A204.1 (cell line): ENCODE data around the gene ARHGAP24.

Source experiments
- FAIRE-seq: peaks from 2 replicates; lab custom pipeline; 2012; peaks lifted over from hg19 to GRCh38; lab: Jason Lieb, UNC

Gene ARHGAP24

DNA sequence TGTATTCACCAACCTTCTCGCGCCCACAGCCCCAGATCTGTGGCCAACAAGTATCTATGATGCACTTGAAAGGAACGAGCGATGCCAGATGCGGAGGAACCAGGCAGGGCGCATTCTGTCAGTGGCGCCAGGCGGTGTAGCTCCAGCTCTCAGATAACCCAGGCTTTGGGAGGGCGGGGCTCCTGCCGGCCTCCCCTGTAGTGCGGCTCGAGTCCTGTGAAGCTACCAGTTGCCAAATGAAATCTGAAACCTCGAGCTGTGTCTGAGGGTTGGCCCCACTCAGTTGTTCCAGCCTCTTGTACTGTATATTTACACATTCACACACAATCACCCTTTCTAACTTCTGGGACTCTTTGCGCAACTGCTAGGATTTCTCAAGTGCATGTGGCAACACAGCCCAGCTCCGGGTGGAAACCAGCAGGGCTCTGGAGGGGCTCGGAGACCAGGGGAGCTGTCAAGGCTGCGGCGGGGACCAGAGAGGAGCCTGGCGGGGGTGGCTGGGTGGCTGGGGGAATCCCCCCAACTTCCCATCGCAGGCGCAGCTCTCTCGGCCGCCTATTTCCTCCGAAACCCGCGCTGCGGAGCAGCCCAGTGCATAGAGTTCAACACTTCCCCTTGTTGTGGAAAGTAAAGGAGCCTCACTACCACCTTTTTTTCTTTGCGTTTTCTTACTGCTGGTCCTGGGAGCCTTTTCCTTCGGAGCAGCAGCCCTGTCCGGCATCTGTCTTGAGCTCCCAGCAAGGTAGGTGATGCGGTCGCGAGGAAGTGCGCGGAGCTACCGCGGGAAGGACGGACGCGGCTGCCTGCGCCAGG, at the start of gene ARHGAP24:
Gene ARHGAP24, plus strand, starts transcription at position 333 of the 813 bp plus-strand sequence.
- FAIRE-seq, result no peak

DNA sequence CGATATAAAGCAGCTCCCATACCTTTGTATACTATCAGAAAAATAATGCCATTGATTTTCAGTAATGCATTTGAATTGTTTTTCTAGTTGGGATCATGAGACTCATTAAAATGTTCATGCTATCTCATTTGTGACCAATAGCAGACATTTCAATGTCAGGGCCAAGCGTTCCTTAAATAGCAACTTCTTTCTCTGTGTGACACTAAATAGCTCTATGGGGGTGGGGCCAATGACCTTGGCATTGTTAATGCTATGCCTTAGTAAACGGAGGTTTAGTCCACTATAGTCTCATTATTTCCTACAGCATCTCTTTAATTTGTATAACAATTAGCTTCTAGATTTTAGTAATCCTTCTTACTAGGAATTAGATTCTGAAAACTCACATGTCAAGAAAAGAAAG, 48.6 kb upstream of the ARHGAP24 start:
- no peak for FAIRE-seq

DNA sequence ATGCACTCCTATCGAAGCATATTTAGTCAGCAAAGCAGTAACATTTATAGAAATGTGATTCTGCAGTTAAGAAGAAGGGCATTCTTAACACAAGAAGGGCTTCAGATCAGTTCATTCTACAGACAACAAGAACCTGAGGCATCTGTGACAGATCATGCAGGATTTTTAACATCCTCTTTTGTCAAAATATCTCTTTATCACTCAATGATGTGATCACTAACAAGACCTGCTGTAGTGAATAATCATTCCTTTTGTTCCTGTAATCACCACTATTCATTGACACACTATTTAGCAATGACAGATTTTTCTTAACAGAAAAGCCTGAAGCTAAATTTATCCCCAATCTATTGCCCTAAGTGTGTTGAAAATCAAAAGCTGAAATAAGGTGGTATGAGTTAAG, 47.8 kb upstream of the ARHGAP24 start:
- no peak for FAIRE-seq

DNA sequence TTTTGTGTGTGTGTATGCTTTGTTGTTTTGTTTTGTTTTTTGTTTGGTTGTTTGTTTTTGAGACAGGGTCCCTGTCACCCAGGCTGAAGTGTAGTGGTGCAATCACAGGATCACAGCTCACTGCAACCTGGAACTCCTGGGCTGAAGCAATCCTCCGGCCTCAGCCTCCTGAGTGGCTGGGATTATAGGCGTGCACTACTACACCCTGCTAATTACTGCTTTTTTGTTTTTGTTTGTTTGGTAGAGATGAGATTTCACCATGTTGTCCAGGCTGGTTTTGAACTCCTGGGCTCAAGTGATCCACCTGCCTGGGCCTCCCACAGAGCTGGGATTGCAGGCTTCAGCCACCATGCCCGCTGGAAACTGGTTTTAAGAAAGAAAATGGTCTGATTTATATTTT, 44.7 kb upstream of the ARHGAP24 start:
- FAIRE-seq, result no peak

DNA sequence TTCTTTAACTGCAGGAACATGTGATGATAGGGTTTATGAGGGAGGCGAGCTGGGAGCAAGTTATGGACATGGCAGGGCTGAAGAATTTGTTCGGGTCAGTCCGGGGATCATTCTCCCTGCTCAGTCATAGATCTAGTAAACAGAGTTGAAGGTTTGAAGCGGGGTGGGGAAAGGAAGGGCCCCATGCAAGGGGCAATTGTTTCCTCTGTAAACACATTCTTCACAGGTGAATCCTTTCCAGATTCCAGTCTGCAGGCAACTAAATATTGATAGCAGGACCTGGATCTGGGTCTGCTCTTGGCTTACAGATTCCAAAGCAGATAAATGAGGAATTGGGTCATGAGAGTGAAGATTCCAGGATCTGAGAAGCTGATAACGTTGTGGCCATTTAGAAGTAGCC, 44.3 kb upstream of the ARHGAP24 start:
- no peak for FAIRE-seq

DNA sequence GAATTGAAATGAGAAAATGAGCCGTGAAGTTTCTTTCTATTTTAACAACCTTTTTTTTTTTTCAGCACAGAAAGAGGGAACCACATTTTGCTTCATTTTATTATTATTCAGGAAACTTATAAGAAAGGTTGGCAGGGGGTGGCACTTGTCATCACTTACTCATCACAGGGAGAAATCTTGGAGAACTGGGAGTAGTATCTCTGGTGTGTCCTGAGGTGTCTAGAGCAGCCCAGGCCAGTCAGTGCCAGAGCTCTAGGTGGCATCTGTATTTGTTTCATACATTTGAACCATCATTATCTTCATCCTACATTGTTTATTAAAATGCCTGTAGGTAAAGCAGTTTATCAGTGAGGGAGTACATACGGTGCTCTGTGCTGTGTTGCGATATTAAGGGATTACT, 43.8 kb upstream of the ARHGAP24 start:
- FAIRE-seq, result no peak

DNA sequence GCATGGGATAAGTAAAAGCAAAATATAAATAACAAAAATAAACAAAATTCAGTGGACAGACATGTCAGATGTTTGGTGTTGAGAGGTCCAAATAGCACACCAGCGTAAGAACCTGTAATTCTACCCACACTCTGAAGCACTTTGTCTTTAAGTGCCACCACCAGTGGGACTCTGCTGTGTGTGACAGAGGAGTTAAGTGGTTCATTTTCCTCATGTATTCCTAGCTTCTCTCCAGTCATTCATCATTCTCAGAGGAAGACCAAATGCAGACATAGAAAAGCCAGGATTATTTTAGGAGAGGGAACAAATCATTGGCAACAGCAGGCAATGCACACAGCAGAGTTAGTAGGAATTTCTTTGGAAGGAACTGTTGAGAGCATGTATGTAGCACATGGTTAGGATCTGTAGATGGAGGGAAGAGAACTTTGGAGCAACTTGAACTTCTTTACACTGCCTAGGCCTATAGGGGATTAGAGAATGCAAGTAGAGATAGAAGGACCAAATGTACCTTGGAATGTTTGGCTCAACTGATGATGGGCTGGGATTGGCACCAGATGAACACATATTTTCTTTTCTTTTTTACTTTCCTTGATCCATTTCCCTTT, 43.0 kb upstream of the ARHGAP24 start:
- FAIRE-seq, result no peak

DNA sequence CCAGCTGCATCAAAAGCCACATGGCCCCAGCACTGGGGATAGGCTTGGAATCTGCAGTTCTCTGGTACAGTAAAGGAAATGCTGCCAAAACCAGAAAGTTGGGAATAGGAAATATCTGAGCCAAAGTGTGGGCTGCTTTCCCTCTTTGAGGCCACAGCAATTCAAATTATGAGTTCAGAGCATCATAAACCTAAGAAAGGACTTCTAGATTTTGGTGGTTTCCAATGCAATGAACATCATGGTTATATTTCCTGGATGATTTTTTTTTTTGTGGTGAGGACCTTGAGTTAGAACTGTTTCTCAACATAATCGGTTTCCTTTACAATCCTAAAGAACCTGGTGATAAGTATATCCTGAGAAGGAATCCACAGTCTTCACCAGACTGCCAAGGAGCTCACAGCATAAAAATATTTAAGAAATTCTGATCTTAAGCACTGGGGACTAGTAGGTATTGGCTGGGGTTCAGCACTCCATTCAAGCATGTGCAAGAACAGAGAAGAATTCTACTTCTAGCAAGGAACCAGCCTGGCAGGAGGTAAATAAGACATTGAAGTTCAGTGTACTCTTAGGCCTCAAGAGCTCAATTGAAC, 29.8 kb upstream of the ARHGAP24 start:
- no peak for FAIRE-seq

DNA sequence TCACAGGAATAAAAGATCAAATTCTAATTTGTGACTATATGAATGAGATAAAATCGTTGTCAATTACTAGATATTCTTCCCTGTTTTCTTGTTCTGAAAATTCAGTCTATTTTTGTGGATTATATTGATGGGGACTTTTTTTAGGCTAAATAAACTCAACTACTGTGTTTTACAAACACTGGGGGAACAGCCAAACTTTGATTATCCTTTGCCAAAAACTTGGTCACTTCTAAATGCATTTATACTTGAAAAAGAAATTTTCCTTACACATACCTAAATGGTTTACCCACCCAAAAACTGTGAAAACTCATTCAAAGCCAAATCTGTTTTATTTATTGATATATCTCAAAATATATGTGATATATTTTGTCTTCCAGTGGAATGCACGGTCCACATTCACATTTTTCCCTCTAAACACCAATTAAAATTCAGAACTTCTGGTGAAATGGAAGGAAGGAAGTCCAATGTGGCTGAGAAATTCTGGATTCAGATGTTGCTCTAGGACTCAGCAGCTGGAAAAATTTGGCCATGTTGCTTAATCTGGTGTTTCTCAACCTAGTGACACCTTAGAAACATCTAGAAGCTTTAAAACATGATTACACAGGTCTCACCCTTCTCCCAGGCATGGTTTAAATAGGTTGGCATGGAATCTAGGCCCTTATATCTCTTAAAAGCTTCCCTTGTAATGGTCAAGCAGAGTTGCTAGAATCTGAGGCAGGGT, 28.6 kb upstream of the ARHGAP24 start:
- no peak for FAIRE-seq

DNA sequence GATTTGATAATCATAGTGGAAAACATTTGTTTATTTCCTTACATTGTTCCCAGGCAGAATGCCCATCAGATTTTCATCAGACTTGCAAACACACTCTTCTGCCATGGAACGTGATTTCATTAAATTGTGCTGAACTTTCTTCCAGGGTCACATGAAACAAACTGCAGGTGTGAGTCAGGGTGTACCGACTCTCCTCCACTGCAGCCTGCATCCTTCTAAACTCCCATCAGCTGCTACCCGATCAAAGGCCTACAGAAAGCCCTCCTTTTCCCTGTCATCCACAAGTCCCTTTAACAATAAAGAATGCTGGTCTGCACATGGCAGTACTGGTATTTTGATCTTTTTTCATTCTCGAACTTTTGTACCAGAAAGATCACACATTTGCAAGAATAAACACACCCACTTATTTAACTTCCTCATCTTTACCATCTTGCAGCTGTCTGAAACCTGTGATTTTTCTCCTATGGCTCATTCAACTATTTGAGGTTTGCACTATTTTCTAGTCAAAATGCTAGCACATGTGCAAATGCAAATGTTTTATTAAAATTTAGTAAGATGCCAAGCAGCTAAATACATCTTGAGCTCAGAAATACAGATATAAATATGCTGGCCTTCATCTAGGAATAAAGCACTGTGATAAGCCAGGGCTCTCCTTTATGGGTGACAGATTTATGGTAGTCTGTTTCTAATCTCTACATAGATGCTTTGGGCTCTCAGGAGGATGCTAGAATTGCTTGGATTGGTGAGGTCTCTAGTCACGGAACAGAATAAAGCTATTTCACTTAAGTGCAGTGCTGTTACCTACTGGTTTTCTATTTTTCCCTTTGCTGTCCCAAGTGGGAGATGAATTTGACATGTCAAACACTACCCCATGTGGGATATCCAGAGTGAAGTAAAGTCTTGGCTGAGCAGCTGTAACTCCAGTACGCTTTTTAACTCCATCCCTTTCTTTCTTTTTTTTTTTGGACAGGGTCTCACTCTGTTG, 25.8 kb upstream of the ARHGAP24 start:
- FAIRE-seq, result no peak

DNA sequence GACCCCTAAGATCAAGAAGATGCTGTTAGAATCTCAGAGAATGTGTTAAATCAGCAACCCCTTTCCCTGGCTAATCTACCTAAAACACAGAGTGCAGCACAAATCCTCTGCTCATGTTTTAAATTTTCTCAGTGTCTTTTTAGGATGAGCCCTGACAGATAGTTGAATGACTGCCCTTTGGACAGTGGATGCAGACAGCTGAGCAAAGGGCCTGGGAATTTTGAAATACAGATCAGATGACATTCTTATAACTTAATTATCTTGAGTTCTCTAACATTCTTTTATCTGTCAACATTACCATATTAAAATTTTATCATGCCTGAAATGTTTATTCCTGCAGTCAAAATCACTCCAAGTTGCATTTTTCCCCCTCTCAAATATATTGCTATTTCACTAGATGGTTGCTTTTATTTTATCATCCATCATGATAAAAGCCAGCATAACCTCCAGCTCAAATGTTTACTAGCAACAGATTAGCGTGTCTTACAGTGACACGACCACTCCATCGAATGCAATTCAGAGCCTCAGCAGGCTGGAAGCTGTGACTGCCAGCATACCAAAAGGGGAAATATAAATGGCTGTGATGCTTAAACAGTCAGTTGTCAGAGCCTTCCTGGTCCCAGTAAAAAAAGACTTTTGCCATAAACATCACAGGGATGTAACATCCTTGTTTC, 22.8 kb upstream of the ARHGAP24 start:
- FAIRE-seq, result no peak

DNA sequence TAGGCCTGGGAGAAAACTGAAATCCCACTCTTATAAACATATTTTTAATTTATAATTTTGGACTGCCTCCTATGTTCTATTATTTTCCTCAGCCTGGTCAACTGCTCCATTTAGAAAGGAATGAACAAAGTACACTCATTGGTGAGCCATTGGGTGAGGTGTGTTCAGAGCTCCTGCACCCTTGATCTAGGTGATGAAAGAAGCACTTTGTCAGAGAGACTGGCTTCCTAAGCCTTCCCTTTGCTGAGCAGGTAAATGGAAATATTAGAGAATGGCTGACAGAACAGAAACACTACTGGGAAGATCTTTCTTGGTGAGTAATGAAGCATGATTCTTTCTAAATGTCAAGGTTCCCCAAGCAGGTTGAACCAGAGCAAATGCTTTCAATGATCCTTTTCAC, 19.0 kb upstream of the ARHGAP24 start:
- no peak for FAIRE-seq

DNA sequence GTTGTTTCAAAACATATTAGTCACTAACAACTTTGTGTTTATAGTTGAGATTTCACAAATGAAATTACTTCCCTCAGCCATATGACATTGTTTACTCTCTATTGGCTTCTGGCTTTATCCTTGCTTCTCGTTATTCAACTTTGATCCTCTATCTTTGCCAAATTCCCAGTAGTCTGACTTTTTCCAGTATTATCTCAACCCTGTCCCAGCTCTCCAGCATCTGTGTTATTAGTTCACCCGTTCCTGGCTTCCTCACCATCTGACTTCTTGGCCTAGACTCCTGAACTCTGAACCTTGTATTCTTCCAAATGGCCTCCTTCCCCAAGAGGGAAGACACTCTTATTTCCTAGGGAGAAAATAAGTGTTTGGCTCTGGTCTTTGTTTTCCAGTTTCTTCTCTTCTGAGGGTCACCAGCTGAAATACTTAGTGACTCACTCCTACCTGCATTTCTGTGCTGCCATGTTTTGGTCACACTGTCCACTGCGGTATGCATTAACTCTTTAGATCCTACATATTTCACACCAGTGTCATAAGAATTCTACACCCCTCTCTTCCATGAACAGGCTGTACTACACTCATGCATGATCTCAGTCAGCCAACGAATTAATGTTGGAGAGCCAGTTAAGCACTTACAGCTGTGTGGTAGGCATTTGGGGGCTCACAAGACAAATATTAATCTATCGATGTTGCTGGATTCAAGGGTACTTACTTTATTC, 17.0 kb upstream of the ARHGAP24 start:
- FAIRE-seq, result no peak

DNA sequence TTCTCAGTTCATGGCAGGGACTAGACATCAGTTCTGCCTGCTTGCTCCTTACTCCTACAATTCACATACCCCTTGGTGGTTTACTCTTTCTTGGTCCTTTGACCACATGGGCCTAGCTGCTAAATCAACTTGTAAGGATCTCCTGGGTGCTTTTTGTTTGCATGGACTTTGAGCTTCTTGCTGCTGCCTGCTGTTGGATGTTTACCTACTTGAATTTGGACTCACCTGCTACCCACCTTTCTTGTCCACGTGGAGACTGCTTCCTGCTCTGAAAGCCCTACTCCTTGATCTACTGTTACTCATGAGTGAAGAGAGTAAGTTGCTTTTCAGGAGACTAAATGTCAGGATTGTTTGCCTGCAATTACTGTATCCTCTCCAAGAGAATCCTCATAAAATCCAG, 15.2 kb upstream of the ARHGAP24 start:
- FAIRE-seq, result no peak

DNA sequence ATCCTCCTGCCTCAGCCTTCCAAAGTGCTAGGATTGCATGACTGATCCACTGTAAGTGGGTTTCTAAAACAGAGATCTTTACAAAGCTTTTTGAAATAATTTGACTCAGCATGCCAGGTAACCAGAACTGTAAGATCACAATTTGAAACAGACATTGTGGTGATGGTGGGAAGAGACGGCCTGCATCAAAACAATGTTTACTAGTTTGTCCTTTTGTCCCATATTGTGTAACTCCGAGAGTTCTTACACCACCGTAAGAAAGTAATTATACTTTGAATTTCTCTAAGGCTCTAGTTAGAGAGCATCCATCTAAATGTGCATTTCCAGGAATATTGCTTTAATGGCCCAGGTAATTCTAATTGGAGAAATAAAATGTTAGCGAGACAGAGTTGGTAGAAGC, 594 bp upstream of the ARHGAP24 start:
- no peak for FAIRE-seq

DNA sequence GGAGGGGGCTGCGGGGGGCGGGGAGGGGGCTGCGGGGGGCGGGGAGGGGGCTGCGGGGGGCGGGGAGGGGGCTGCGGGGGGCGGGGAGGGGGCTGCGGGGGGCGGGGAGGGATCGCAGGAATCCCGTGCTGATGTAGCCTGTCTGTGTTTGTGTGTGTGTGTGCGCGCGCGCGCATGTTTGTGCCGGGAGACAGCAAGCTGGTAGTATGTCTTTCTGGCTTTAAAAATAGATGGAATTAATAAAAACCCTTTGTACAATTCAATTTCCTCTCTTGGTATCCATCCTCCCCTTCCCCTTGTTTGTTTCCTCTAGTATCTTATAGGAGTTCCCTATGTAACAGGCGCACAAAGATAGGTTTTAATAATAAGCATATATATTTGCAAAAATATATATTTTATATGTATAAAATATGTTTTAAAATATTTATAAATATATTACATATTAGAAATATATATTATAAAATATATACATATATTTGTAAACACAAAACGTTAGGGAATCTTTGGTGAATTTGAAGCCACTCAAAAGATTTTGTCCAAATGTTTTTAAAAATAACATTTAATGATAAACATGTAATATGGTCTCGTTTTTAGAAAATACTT, 782 bp downstream of the ARHGAP24 start:
- peak; percentile 89 for FAIRE-seq

DNA sequence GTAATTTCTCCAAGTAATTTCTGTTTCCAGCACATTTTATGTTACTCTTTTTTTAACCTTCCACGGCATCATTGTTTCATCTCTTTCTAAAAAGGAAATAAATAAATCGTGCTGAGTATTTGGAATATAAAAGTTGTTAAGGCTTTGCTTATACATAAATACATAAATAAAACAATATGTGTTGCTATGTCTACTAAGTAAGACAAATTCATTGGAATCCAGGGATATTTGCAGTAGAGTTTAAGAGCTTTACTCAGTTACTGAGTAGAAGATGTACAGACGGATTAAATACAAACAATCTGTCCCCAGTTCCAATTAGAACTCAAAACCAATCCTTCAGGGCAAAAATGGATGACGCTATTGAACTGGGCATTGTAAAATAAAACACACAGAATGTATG, 1.4 kb downstream of the ARHGAP24 start:
- no peak for FAIRE-seq

DNA sequence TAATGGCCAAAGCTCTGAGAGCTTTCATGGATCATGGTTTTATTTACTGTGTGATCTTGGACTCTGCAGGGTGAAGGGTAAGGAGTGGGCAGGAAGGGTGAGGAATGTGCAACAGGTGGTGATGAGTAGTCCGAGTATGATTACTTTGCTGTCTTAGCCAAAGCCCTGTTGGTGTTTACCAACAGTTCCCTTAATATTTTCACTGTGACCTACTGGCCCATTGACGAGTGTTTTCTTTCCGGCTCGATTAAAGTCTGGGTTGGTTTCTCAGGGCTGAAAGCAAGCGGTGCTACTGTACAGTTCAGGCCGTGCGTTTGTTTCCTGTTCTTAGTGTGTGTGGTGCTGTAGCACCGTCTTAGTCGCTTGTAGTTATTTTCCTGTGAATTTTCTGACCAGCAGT, 2.6 kb downstream of the ARHGAP24 start:
- FAIRE-seq, result no peak

DNA sequence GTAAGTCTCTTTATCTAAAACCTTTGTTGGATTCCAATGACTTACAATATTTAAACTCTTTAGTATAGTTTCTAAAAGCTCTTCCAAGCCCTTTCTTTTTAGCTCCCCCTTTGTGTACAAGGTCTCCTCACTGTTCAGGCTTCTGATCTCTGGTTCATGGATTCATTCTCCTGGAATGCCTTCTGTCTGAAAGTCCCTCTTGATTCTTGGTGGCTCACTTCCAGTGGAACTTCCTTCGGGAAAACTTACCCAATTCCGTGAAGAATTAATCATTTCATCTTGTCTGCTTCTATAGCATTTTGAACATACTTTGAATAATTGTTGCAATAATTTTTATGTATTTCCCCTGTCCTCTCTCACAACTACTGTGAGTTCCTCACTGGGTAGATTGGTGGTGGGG, 3.6 kb downstream of the ARHGAP24 start:
- no peak for FAIRE-seq
